Heart left ventricle (tissue), 16 donors: ENCODE measurements around the gene SHROOM3. TPM values are rescaled to one million over a fixed set of nuclear protein-coding genes. Genes with fewer than 3 reads are reported as not detected.
A peak's percentile ranks its signal among the peaks of the same experiment; 100 is the strongest.
"Not testable (repeated sequence)": the region's sequence is repeated elsewhere in the genome, so short reads cannot be mapped to it uniquely, and the experiment has no call there.

Experiments
- ATAC-seq, 4 donors: fragments of 200-7000 bp; cut with Tn5 transposase; one replicate each; pipeline ENCODE4 v1.9.1; 2020 to 2022; ENCODE audit warnings: moderate library complexity in 4 of 4, mild to moderate bottlenecking in 3 of 4, moderate number of reproducible peaks in 1 of 4
- DNase-seq, 5 donors: peaks; one replicate each; pipeline ENCODE4 v3.0.0-alpha.2; 2020
- H3K27ac ChIP-seq, 12 donors: fragments of 200-600 bp; sonication (generic) in 4 of 12; one replicate each; pipeline versions ENCODE4 v1.5.0 to v1.8.0; 2016 to 2022; ENCODE audit warnings: mild to moderate bottlenecking in 2 of 12
- H3K27me3 ChIP-seq, 9 donors: fragments of 200-600 bp; sonication (generic) in 2 of 9; one replicate each; pipeline versions ENCODE4 v1.5.1 to v1.8.0; 2016 to 2022; ENCODE audit warnings: mild to moderate bottlenecking in 3 of 9
- H3K36me3 ChIP-seq, 9 donors: fragments of 200-600 bp; sonication (generic) in 2 of 9; one replicate each; pipeline versions ENCODE4 v1.5.0 to v1.8.0; 2018 to 2022; ENCODE audit warnings: mild to moderate bottlenecking in 2 of 9
- H3K4me1 ChIP-seq, 12 donors: fragments of 200-600 bp; sonication (generic) in 4 of 12; one replicate each; pipeline versions ENCODE4 v1.5.0 to v1.8.0; 2016 to 2022; ENCODE audit warnings: mild to moderate bottlenecking in 3 of 12
- H3K4me3 ChIP-seq, 12 donors: fragments of 200-600 bp; sonication (generic) in 4 of 12; one replicate each; pipeline versions ENCODE4 v1.5.0 to v1.8.0; 2017 to 2022; ENCODE audit warnings: mild to moderate bottlenecking in 9 of 12, moderate library complexity in 4 of 12
- H3K9me3 ChIP-seq, 12 donors: fragments of 200-600 bp; sonication (generic) in 4 of 12; one replicate each; pipeline versions ENCODE4 v1.5.0 to v1.8.0; 2016 to 2022; ENCODE audit warnings: mild to moderate bottlenecking in 1 of 12
- POLR2A ChIP-seq, 2 donors: fragments of 450-650 bp; IDR thresholded peaks; one replicate each; pipeline ENCODE4 v1.6.1; 2017; ENCODE audit warnings: antibody characterized with exemption in 2 of 2, mild to moderate bottlenecking in 2 of 2, moderate library complexity in 2 of 2
- WGBS, 4 donors: extraction: QIAGEN DNeasy Blood & Tissue Kit in 2 of 4; methylation state at CpG; one replicate each; pipeline versions ENCODE4 v1.1.5 to v1.1.7; 2013 to 2018; 5-methylcytosine and 5-hydroxymethylcytosine counted together
- intact Hi-C, 10 donors: fragments of 100-400 bp; cut with DNase I; formaldehyde crosslinking; loops; one replicate each; pipeline versions ENCODE4 v1.11.1 to v1.14.2; 2022
- polyA plus RNA-seq, 2 donors: library from polyadenylated mRNA; stranded (reverse); fragments of 200-250 nt; gene quantifications; one replicate each; pipeline ENCODE4 v1.2.3, GENCODE V29; 2013
- total RNA-seq, 9 donors: library from RNA; depleted of rRNA in 2 of 9; stranded (reverse); fragments of >200 nt in 2 of 9; fragmentation: NEBNext Ultra II Directional in 3 of 9; extraction: Animal tissue kit (Norgen Biotek cat#: 25700) in 3 of 9; gene quantifications; one replicate each; pipeline versions ENCODE4 v1.1.0 to v1.2.4, GENCODE V29; 2016 to 2023
- TF ChIP-seq, protein P1 (sequence below), 12 donors: fragments of 200-600 bp; sonication (generic) in 4 of 12; IDR thresholded peaks; one replicate each; pipeline versions ENCODE4 v1.5.0 to v1.8.0; 2018 to 2022; ENCODE audit warnings: antibody characterized with exemption in 12 of 12, mild to moderate bottlenecking in 5 of 12
- donor health status: ischemic (EF 13 %, LVEDD 7.1; RV severe dilation, severe dysfunction).
- donor health status: healthy with polysubstance abuse.
- donor health status: DM: no; HTN: yes; CAD: no.
- donor health status: DM: no; HTN: no; CAD: no.
- donor health status: ischemic (EF 25% LVEDD 6.9; RV normal size, moderate dysfunction).
- donor health status: ischemic (EF 25% LVEDD 5.7; RV mildly dilated, moderate dysfunction).
- donor health status: healthy.
- donor health status: DM: yes; HTN: yes; CAD: no.
- donor health status: ischemic (EF 35%, LVEDD 5.7; RV mildly dilated, moderate dysfunction).
- donor health status: nonischemic (EF 11% LVEDD 7.7; RV severe dilation, severe dysfunction).
- donor health status: DM: yes; HTN: yes; CAD: no.
- donor health status: PGD.
- donor health status: ischemic (EF 29% LVEDD 5.4; RV normal size, mild dysfunction).
- donor health status: nonischemic (EF 23%, LVEDD 6.1; RV moderate dilation, normal function).

SHROOM3 gene
- total and polyA plus RNA-seq, 11 donors, result 4.6 to 38.5 (median 20.3) TPM

DNA sequence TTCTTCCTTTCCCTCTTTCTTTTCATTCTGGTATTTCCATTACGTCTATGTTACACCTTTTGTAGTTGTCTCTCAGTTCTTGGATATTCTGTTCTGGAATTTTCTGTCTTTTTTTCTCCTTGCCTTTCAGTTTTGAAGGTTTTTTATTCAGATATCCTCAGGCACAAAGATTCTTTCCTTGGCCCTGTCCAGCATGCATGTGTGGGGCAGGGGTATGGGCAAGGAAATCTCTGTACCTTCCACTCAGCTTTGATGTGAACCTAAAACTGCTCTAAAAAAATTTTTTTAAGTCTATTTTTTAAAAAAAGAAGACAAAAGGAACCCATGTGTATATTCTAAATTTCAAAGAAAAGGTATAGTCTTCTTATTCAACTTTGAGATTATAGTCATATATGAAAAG, 282.4 kb downstream of the SHROOM3 start:
- Histone ChIP-seq H3K27me3 (no peaks in the 10 kb centered on the region), H3K4me3 (no peak overlapping the region), H3K36me3 (peaks cover 0 to 5% (median 0%) of the 10 kb centered on the region in 9 donors), H3K9me3 (no peaks in the 10 kb centered on the region), H3K27ac (no peak overlapping the region), H3K4me1 (peaks cover 0 to 17% (median 2%) of the 10 kb centered on the region in 12 donors)
- WGBS, 4 donors, result 84 to 97% (median 93%) methylated on average over 1 of the region's 1 CpG
- ATAC-seq, result no peak
- no peak for DNase-seq
- no peak for TF ChIP-seq POLR2A (IDR thresholded peaks at IDR 0.05)
- TF ChIP-seq, protein P1, sequence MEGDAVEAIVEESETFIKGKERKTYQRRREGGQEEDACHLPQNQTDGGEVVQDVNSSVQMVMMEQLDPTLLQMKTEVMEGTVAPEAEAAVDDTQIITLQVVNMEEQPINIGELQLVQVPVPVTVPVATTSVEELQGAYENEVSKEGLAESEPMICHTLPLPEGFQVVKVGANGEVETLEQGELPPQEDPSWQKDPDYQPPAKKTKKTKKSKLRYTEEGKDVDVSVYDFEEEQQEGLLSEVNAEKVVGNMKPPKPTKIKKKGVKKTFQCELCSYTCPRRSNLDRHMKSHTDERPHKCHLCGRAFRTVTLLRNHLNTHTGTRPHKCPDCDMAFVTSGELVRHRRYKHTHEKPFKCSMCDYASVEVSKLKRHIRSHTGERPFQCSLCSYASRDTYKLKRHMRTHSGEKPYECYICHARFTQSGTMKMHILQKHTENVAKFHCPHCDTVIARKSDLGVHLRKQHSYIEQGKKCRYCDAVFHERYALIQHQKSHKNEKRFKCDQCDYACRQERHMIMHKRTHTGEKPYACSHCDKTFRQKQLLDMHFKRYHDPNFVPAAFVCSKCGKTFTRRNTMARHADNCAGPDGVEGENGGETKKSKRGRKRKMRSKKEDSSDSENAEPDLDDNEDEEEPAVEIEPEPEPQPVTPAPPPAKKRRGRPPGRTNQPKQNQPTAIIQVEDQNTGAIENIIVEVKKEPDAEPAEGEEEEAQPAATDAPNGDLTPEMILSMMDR (IDR thresholded peaks at IDR 0.05), result no peak
- intact Hi-C loops, result no loop called here

DNA sequence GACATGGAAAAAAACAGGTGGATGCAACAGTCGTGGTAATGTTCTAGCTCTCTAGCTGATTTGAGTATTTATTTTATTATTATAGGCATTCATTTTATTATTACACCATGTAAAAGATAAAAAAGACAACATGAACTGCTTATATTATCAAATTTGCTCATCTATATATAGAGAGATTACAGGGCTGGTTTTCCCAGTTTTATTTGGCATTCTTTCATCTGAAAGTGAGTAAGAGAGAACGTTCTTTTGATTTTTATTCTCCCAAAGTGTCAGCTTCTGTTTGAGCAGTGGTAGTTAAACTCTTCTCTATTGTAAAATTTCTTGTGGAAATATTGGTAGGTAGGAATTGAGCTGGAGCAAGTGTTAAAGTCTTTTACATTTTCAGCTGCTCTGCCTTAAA, 283.0 kb downstream of the SHROOM3 start:
- ATAC-seq (no peak), DNase-seq (no peak)
- no peaks in the 10 kb centered on the region for H3K9me3 ChIP-seq
- no peak overlapping the region for H3K4me3 ChIP-seq
- TF ChIP-seq, protein P1 (IDR thresholded peaks at IDR 0.05), result no peak
- H3K4me1 ChIP-seq, result peaks cover 0 to 19% (median 4%) of the 10 kb centered on the region in 12 donors
- intact Hi-C loops, result no loop called here
- no peak overlapping the region for H3K27ac ChIP-seq
- 75 to 84% (median 79%) methylated on average over 2 of the region's 2 CpGs for WGBS, 4 donors
- no peaks in the 10 kb centered on the region for H3K27me3 ChIP-seq
- no peaks in the 10 kb centered on the region for H3K36me3 ChIP-seq

DNA sequence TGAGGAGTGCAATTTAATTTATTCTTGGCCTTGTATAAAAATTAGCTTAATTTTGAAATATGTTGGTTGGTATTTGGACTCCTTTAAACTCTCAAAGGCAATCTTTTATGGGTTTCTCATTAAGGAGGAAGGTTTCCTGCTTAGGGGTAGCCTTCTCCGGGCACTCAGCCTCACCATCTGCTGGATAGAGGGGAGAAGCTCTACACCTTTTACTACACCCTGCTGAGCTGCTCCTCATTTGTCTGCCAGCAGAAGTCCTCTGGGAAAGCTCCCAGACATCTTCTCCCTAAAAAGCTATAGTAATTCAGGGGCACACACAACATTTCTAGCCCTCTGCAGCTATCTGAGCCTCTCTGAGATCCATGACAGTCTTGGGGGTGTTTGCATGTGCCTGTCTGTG, 283.8 kb downstream of the SHROOM3 start:
- TF ChIP-seq, protein P1 (IDR thresholded peaks at IDR 0.05), result no peak
- TF ChIP-seq POLR2A (IDR thresholded peaks at IDR 0.05), result no peak
- H3K36me3 ChIP-seq, result no peaks in the 10 kb centered on the region
- no peak for DNase-seq
- H3K4me3 ChIP-seq, result no peak overlapping the region
- no peaks in the 10 kb centered on the region for H3K9me3 ChIP-seq
- intact Hi-C loops, result no loop called here
- ATAC-seq, result peak in 1 of 4 donors; percentile 46
- no peak overlapping the region for H3K27ac ChIP-seq
- no peaks in the 10 kb centered on the region for H3K27me3 ChIP-seq
- WGBS, 4 donors, result 62 to 85% (median 81%) methylated on average over 1 of the region's 1 CpG
- H3K4me1 ChIP-seq, result peaks cover 0 to 27% (median 8%) of the 10 kb centered on the region in 12 donors

DNA sequence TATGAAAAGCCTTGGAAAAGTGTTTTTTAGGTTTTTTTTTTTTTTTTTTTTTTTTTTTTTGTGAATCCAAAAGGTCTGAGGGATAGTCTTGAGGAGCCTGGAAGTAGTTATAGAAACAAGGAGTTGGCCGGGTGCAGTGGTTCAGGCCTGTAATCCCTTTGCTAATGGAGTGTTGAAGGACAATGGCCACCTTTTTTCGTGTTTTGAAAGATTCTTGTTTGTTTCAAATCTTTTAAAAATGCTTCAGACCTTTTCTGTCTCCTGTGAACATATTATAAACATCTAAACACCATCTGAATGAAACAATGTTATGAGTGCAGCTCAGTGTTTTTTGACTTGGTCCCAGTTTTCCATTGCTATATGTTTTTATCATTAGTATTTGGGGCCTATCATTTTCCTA, 285.1 kb downstream of the SHROOM3 start:
- peaks cover 0 to 26% (median 10%) of the 10 kb centered on the region in 12 donors for H3K4me1 ChIP-seq
- intact Hi-C loops, result no loop called here

DNA sequence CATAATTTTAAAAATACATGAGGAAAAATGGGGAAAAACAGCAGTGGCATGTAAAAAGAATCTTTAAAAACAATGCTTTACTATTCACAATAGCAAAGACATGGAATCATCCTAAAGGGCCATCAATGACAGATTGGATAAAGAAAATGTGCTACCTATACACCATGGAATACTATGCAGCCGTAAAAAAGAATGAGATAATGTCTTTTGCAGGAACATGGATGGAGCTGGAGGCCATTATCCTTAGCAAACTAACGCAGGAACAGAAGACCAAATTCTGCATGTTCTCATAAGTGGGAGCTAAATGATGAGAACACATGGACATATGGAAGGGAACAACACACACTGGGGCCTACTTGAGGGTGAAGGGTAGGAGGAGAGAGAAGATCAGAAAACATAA, 287.1 kb downstream of the SHROOM3 start:
- peaks cover 0 to 24% (median 6%) of the 10 kb centered on the region in 12 donors for H3K4me1 ChIP-seq
- intact Hi-C loops, ATAC-seq, H3K36me3 ChIP-seq, H3K27ac ChIP-seq, H3K9me3 ChIP-seq, DNase-seq, H3K4me3 ChIP-seq, H3K27me3 ChIP-seq: not testable (repeated sequence)
- 96 to 98% (median 98%) methylated on average over 2 of the region's 2 CpGs for WGBS, 4 donors

More for the DNA sequence above, 285.1 kb downstream of the SHROOM3 start:
- Histone ChIP-seq H3K9me3 (no peaks in the 10 kb centered on the region), H3K36me3 (no peaks in the 10 kb centered on the region), H3K4me3 (no peak overlapping the region), H3K27ac (no peak overlapping the region), H3K27me3 (no peaks in the 10 kb centered on the region)
- DNase-seq (no peak), ATAC-seq (no peak)
- TF ChIP-seq, protein P1 (IDR thresholded peaks at IDR 0.05), result no peak
- no peak for TF ChIP-seq POLR2A (IDR thresholded peaks at IDR 0.05)
- WGBS, 4 donors, result 79 to 94% (median 85%) methylated on average over 2 of the region's 2 CpGs
